C1 segment of cervical spinal cord (tissue), 14 donors: ENCODE results near the gene ZFP36L1.

Experiments
- DNase-seq, 14 donors: peaks; one replicate each; lab custom pipeline; 2025; lab: John Stamatoyannopoulos, UW

Gene ZFP36L1

DNA sequence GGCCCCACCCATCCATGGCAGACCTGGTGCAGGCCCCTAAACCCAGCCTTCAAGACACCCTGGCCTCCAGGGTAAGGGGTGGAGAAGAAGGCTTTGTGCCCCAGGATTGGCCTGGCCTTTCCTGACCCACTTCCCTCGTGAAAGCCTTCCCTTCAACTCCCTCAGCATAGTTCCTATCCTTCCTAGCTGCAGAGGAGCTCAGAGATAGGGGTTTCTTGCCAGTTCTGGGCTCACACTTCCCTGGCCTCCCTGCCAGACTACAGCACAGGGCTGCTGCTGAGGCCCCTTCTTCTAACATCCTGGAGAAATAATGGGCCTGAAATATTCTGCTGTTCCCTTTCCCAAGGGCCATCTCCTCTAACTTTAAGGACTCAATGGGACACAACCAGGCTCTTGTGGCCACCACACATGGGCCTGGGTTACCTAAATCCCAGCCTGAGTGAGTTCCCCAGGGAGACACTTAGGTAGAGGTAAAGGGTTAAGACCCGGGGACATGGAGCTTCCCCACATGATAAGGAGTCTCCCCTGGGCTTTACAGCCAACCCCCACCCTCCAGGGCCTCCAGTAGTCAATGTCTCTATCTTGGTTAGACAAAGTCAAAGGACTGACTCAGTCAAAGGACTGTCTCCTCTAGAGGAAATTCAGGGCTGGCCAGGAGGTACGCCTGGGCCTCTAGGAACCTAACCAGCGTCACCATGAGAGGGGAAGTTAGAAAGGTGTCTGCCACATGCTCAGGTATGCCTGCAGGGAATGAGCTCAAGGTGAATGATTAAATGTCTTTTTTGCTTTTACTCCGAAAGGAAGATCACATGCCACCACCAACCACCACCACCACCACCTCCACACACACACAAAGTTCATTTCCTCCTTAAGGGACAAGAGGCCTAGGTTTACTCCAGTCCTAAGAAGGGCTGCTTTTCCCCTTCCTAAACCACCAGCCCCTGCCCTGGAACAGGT lies 7.1 kb downstream of the ZFP36L1 start:
- DNase-seq: peak in 4 of 14 donors; percentile 25 to 51 (median 42)

DNA sequence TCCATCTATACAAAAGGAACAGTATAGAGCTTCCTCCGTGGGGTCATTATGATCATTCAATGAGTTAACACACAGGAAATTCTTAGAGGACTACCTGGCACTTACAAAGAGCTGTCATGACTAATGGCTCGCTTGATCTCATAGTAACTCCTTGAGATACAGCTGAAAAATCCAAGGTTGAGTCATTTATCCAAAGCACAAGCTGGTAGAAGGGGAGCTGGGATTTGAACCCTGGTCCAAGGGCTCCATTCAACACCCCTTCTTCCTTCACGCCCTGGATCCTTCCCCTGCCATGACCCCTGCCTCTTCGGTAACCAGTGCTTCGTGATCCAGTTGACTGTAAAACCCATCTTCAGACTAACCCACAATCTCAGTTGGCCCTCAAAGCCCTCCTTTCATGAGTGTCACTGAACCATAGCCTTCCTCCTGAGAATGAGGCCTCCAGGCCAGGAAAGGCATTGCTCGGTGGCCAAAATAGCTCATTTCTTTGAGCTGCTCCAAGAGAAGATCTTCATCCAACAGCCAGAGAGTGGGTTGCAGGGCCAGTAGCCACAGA lies 7.8 kb downstream of the ZFP36L1 start:
- DNase-seq: no peak

DNA sequence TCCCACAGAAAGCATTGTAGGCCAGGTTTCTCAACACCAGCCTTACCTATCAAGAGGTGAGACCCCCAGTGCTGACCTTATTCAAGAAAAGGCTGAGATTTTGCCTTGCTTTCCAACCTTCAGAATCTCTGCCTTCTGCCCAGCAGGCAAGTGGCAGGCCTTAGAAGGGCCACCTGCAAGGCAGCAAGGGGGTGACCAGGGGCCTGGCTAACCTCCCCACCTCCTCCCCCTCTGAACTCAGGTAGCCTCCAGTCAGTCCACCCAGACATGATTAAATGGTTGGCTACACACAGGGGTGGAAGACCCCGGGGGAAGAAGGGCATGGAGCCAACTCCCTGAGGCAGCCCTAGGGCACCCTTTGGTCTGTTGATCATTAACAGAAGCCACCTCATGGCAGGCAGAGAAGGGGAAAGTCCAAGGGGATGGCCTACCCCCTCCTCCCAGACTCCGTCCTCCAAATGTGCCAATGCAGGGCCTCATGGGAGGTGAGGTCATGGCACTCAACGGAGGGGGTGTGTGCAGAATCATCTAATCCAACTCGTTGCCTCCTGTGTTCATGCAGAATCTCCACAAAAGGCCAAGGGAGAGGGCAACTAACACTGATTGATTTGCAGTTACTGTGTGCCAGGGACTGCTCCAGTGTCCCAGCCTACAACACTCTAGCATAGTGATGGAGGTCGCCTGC lies 8.5 kb downstream of the ZFP36L1 start:
- DNase-seq: no peak

DNA sequence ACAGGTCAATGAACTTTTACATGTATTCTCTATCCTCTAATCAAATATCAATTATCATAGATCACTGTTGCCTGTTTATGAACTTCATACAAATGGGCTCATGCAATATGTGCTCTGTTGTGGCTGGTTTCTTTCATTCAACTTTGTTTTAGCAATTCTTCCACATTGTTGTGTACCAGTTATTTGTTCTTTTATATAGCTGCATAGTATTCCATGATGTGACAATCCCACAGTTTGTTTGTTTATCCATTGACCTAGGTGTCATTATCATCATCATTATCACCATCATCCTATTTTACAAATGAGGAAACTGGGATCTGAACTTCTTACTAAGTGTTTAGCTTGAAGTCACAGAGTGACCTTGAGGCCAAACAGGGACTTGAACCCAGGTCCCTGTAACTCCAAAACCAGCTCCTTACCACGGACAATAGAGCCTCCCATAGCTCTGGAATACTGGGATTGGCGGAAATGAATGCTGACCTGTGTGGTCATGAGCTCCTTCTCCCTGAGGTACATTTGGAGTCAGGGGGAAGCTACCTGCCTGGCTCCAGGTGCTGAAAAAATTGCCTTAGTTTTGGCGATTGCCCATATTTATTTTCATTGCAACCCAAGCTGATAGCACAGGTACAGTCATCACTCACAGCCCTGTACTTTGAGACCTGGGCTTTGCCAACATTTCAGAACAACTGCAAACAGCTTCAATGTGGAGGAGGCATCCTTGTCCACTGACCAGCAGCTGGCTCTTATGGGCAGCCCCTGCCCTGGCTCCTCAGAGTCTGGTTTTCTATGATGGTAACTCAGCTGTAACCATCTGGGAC lies 9.2 kb downstream of the ZFP36L1 start:
- DNase-seq: no peak

DNA sequence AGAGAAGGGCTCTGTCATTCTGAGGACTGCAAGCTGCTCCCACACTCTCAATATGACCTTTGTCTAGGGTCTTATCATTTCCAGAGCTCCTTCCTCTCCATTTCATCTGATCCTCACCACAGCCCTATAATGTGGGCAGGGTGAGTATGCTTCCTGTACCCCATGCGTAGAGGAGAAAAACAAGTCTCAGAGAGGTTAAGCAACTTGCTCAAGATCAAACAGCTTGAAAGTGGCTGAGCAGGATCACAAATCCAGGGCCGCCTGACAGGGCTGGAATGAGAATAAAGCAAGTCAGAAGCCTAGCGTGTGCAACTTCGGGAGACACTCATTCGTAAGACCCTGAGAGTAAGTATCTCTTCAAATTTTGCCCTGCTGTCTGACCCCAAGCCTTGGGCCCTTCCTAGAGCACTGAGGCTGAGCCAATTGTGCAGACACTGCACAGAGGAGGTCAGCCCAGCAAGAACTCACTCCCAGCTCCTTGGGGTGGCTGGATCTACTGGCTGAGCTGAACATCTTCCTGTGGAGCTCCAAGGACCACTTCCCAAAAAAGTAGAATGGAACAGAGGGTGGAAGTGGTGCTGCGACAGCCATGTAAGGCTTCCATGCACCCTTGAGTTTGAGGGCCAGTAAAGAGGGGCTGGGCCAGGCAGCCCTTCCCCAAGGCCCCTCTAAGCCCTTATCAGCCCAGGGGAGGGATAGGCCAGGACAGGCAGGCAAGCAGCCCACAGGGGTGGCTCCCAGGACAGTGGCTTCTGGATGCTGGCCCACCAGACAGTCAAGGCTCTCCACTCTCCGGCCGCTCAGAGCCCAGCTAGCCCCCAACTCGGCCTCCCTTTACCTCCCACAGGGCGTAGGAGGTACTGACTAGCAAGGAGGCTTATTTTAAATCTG lies 10.5 kb downstream of the ZFP36L1 start:
- no peak for DNase-seq

DNA sequence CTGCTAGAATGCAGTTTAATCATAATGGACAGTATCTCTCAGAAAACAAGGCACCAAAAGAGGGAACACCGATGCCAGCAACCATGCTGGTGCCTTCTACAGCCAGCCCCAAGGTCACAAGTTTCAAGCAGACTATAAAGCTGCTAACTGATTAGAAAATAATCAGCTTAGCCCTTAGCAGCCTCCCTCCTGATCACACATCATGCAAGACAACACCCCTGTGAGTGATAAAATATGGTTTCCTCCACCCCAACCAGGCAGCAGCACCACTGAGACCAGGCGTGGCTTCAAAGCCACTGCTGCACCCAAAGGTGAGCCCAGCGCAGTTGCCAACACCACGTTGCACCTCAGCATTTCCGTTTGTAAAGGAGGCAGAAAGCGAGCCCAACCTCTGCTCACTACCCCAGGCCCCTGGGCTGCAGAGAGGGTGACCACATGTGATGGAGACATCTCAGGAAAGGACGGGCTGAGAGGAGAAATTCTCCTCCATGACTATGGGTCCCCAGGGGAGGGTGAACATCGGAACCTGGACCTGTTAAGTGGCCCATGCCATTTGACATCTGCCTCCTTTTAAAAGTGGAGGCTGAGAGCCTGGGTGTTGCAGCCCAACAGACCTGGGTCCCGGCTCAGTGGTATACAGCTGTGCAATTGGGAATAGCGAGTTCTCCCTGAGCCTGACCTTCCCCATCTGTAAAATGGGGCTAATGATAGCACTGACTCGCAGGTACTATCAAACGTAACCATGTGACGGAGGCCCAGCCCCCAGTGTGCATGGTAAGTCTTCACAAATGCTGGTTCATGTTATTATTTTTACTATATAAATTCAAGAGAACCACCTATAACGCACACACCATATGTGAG lies 11.5 kb downstream of the ZFP36L1 start:
- no peak for DNase-seq

DNA sequence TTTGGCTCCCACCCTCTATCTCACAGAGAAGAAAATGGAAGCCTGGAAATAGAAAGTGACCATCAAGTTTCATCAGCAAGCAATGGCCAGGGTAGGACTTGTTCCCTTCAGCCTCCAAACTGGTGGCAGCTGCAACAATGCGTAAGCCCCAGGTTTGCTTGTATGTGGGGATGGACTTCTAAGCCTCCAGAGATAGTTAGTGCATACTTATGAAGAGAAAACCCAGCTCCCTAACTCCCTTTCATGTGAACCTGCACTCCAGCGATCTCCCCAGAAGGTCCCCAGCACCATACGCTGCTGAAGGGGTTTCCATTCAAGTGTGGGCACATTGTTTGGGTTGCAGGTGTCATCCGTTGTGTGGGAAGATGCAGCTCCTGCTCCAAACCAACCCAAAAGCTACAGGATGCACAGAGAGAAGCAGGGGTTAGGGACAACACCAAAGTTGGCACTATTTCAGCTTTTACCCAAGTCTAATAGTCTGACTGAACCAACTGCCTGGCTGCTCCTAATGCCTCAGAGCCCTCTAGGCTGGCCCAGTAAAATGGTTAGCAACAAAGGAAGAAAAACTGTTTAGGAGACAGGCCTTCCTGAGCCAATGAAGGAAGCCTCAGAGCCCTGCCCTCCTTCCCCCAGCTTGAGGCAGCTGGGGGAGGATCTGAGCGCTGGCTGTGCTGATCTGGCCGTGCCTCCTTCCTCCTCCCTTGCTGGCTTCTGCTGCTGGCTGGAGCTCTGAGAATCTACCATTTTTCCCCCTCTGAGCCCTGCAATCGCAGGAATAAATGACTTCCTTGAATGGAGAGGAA lies 12.3 kb downstream of the ZFP36L1 start:
- peak in 6 of 14 donors; percentile 26 to 67 (median 36) for DNase-seq

DNA sequence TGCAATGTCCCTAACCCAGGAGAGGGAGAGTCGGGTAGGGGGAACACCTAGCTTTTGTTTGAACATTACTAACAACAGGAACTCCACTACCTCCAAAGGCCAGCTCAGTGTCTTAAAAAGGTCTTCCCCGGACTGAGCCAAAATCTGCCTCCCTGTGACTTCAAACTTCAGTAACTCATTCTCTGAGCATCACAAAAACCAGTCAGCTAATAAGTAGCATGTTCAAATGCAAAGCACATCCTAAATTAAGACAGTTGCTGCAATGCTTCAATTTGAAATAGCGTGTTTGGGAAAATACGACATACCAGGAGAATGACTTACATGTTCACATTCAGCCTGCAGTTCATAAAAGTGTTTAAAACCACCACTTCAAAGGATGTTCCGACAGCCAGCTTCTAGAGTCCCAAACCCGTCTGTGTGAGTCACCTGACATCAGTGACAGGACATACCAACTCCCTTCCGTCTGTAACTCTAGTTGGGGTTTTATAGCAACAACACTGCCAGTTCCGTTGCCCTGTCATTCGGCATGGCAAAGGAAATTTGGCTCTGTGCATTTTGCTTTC lies 13.0 kb downstream of the ZFP36L1 start:
- DNase-seq: no peak

DNA sequence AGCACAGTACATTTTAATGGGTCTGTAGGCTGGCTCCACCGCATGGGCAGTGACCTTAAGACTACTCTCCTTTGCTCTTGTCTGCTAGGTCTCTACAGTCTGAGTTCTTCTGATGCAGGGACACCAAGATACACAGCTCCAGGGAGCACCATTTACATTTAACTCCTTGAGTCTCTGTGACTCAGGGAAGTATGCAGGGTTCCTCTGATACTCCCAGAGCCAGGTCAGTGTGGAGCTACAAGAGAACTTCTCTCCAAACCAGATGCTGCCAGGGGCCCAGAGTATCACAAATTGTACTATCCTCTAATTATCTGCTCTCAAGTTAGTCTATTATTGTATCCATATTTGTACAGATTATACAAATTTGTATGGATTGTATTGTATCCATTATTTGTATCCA lies 15.2 kb downstream of the ZFP36L1 start:
- DNase-seq: no peak

DNA sequence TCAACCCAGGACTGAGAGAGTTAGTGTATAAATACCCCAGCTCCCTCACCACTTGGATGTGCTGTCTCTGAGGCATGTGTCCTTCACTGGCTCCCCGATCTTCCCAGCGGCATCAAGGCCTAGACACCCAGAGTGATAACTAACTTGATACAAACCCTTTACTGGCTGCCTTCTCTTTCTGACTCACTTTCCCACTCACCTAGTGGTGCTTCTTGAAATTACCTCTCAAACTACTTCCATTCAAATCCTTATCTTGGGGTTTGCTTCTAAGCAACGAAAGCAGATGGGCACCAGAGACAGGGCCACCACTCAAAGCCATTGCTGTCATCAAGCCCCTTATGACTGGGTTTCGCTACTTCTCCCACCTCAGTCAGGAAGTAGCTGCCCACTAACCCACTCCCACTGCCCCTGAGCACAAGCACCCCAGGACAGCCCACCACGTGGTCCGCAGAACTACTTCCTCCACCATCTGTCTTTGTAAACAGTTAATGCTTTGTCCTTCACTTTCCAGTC lies 17.2 kb downstream of the ZFP36L1 start:
- no peak for DNase-seq

DNA sequence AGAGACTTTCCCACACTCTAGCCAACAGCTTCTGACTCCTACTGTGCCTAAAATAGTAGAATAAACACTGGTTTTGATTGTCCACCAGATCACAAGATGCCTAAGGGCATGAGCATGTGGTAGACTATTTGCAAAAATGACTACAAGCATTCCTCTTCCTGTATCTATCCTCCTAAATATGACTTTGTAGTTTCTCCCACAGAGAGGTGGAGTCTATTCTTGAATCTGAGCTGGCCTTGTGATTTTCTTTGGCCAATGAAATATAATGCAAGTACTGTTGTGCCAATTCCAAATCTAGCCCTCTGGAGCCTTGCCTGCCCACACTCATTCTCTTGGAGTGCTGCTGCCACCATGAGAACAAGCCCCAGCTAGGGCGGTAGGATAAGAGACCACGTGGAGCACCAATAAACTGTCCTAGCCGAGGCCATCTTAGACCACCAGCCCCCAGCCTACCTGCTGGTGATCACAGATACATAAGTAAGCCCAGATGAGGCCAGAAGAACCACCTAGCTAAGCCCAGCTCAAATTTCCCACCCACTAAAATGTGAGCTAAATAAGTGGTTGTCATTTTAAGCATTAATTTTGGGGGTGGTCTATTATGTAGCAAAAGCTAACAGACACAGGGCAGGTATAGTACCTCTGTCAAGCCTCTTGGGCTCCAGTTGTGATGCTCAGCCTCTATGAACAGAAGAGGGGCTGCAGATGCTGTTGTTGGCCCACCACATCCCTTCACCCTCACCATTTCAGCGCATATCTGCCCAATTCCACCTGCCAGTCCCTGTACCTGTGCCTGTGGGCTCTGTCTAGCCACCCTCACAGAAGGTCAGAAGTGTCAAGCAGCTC lies 17.9 kb downstream of the ZFP36L1 start:
- DNase-seq: no peak

DNA sequence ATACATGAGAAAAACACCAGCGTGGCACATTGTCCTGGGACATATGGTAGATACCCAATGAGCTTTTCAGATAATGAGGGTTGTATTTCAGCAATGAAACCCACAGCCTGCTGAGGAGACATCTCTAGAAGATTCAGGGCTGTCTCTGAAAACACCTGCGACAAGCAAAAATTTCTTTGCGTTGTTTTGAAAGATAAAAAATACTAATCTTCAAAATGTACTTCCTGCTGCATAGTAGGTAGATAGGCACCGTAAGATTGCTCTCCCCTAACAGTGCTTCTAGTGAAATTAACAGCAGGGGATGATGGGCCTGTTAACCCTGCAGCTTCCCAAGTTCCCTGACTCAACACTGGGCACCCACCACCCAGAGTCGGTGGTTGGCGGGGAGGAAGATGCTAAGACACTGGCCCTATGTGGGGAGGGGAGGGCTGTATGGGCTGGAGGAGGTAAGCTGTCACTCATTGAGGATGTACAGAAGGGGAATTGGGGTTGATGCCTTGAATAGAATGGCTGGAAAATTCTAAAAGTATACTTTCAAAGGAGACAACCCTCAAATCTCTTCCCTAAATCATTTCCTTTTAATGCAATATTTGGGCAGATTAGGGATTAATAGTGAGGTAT lies 20.0 kb downstream of the ZFP36L1 start:
- DNase-seq: no peak

DNA sequence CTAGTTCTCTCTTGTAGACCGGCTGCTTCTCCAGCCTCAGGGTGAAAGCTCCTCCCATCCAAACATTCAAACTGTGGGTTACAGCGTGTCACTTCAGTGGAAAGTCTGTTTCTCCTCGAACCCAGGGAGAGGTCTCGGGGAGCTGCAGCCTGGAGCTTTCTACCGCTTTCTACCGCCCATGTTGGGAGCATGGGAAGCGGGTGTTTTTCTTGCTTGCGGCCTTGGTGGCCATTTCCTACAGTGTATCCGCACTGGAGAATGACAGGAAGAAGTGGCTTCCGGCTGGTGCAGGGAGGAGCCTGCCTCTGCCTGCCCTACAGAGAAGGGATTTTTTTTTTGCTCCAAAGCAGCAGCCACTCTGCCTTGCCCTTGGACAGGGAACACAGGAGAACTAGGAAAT lies 21.2 kb downstream of the ZFP36L1 start:
- no peak for DNase-seq

DNA sequence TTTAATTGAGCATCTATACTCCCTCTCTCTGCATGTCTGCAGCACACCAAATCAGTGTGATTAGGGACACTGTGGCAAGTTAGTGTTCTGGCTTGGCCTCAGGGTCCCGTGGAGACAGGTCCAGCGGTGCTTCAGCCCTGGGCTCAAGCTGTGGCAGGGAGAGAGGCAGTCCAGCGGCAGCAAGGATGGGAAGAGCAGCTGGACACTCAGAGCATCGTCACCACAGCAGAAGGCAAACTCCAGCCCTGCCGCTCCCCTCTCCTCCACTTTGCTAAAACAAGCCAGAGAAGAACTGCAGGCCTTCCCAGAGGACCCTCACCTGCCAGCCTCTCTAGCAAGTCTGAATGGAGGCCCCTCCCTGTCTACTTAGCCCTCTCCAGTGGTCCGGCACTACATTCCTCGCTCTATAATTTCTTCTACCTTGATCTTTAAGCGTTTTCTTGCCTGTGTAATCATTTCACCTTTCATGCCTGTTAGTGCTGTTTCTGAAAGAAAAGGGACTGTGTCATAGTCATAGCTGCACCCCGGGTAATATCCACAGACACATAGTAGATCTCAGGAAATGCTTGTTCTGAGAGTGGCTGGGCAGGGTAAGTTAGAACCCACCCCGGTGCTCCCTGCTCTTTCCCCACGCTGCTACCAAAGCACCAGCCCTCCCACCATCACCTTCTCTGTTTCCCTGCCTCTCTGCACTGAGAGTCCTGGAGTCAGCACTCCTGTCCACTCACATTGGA lies 22.1 kb downstream of the ZFP36L1 start:
- DNase-seq: no peak

DNA sequence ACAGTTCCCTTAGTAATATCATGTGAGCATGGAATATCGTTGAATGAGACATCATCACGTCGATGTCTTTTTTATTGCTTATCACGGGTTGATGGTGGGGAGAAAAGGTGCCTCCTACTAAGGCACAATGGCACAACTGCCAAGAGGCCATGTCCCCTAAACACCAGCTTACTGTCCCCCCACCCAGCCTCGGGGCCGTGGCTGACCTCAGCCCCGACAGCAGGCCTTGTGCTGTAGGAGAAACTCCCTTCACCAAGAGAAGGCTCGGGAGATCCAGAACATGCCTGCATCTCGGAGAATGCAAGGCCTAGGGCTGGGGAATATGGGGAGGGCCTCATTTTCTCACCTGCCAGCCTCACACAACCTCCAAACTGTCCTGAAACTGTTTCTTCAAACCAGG lies 22.8 kb downstream of the ZFP36L1 start:
- no peak for DNase-seq

DNA sequence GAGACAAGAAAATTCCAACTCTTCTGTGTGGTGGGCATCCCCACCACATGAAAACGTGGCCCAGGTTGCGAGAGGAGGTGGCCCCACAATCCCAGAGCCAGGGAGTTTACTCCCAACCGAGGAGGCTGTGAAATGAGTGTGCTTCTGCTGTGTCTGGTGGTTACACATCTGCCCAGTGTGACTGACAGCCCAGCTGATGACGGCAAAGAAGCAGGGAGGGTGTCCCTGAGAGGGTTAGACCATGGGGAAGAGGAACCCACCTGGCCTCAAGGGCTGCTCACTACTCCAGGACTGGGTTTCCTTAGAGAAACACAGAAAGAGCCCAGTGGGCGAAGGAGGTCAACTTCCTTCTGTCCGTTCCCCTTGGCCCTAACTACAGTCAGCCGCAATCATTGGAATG lies 24.6 kb downstream of the ZFP36L1 start:
- DNase-seq: no peak
